PFSK-1 (cell line): Measurements from ENCODE around the gene MOV10.

Experiments
- FOXP2 ChIP-seq: optimal IDR thresholded peaks from 2 replicates; pipeline ENCODE3; 2011; ENCODE audit warnings: borderline replicate concordance, control low read depth, inconsistent platforms; ENCODE audit not compliant: insufficient read depth; ENCODE audit errors: extremely low read length, extremely low read depth
- POLR2AphosphoS5 ChIP-seq: IDR thresholded peaks from 2 replicates; pipeline ENCODE4 v1.6.1; 2012; ENCODE audit warnings: low read depth, mild to moderate bottlenecking, control low read depth, low read length, moderate library complexity
- SIN3A ChIP-seq: IDR thresholded peaks from 2 replicates; pipeline ENCODE4 v1.6.1; 2012; ENCODE audit warnings: mild to moderate bottlenecking, low read length, moderate library complexity, borderline replicate concordance; ENCODE audit not compliant: insufficient read depth
- TAF1 ChIP-seq: IDR thresholded peaks from 2 replicates; pipeline ENCODE4 v1.6.1; 2012; ENCODE audit warnings: low read length, control low read depth, borderline replicate concordance; ENCODE audit not compliant: insufficient read depth
- TF ChIP-seq, protein P1 (sequence below), 2 experiments: IDR thresholded peaks; 2 replicates each; pipeline versions ENCODE4 v1.6.1 to v1.8.0; 2011 to 2012; ENCODE audit warnings: low read depth in 2 of 2, low read length in 2 of 2, control low read depth in 1 of 2, inconsistent platforms in 1 of 2, mild to moderate bottlenecking in 1 of 2, moderate library complexity in 1 of 2; ENCODE audit not compliant: insufficient read depth in 1 of 2

Gene MOV10

DNA sequence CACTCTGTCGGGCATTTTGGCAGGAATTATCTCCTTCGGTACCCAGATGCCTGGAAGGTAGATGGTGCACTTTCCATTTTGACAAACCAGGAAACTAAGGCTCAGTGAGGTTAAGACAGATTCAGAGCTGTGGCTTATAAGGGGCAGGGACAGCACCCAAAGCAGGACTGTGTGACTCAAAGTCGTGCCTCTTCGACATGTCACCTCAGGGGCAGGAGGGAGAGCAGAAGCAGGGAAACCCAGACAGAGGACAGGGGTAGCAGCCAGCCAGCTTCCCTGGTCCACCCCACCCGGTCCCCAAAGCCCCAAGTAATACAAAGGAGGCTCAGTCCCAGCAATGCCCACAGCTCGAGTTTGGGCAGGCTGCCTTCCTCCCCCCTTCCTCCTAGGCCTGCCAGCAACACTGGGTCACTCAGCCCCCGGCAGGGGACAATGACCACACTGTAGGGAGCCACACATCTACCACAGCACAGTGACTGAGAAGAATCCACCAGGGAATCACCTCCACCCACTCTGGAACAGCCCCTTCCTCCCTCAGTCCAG lies 30.0 kb downstream of the MOV10 start:
- TF ChIP-seq, protein P1, sequence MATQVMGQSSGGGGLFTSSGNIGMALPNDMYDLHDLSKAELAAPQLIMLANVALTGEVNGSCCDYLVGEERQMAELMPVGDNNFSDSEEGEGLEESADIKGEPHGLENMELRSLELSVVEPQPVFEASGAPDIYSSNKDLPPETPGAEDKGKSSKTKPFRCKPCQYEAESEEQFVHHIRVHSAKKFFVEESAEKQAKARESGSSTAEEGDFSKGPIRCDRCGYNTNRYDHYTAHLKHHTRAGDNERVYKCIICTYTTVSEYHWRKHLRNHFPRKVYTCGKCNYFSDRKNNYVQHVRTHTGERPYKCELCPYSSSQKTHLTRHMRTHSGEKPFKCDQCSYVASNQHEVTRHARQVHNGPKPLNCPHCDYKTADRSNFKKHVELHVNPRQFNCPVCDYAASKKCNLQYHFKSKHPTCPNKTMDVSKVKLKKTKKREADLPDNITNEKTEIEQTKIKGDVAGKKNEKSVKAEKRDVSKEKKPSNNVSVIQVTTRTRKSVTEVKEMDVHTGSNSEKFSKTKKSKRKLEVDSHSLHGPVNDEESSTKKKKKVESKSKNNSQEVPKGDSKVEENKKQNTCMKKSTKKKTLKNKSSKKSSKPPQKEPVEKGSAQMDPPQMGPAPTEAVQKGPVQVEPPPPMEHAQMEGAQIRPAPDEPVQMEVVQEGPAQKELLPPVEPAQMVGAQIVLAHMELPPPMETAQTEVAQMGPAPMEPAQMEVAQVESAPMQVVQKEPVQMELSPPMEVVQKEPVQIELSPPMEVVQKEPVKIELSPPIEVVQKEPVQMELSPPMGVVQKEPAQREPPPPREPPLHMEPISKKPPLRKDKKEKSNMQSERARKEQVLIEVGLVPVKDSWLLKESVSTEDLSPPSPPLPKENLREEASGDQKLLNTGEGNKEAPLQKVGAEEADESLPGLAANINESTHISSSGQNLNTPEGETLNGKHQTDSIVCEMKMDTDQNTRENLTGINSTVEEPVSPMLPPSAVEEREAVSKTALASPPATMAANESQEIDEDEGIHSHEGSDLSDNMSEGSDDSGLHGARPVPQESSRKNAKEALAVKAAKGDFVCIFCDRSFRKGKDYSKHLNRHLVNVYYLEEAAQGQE (IDR thresholded peaks at IDR 0.05; ENCODE audit: insufficient read depth in 1 of 2, low read depth in 2 of 2, low read length in 2 of 2) = no peak
- TF ChIP-seq SIN3A (no peak), POLR2AphosphoS5 (no peak), FOXP2 (no peak), TAF1 (no peak)

DNA sequence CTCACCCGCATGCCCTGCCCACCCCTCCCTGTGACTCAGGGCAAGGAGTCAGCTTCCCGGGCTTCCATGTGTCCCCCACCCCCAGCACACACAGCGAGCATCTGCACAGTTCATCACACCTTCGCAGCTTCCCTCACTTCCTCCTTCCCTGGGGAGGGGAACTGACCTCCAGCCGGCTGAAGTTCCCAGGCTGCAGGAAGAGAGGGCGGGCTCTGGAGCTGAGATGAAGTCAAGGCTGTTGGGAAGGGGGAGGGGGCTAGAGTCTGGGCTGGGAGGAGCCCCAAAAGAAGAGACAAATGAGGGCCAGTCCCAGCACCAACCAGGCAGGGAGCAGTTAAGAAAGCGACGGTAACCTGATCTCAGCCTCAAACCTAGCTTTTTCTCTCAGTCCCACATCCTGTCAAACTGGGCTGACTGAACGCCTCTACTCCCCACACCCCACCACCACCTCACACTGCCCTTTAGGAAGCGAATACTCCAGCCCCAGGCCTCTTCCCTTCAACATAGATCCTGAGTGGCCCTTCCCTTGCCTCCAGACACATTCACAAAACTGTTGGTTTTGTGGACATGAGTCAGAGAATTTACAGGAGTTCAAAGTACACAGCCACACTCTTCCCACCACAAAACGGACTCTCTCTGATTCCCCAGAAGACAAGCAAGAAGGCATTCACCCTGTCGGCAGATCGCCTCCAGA lies 30.6 kb downstream of the MOV10 start:
- TF ChIP-seq POLR2AphosphoS5 = peak; percentile 96
- no peak for TF ChIP-seq FOXP2
- TF ChIP-seq, protein P1 (IDR thresholded peaks at IDR 0.05; ENCODE audit: insufficient read depth in 1 of 2, low read depth in 2 of 2, low read length in 2 of 2) = 0 out of 4 replicates have a peak, but pooled peaks of 1 of the 2 experiments have one; percentile 5
- peak; percentile 86; the same call in 1 of the 2 replicates for TF ChIP-seq SIN3A
- peak; percentile 98 for TF ChIP-seq TAF1

DNA sequence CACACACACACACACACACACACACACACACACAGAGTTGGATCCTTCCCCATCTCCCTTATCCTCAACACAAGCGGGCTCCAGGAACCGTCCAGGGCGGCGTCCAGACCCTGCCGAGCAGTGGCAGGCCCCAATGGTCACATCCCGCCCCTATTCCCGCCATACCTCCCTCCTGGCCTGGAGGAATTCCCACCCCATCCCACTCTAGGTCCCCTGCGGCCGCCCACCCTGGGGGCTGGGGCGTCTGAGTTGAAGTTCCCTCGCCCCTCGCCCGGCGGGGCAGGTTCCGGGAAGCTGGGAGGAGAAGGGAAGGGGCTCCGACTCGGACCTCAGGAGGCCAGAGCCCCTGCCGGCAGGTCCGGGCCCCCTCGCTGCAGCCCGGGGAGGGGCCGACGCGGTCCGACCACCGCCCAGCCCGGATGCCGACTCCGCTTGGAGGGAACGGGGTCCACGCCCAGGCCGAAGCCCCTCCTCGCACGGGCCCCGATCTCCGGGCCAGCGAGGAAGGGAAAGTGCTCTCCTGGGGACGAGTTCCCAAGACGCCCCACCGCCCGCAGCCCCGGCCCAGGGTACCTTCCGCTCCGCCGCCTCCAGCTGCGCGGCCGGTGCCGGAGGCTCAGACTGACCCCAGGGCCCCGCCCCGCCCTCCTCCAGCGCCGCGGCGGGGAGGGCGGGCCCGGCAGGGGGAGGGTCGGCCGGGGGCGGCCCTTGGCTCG lies 32.2 kb downstream of the MOV10 start, which contains the start of gene RHOC:
TSS of gene RHOC (minus strand) at position 623 of the 716 bp plus-strand sequence. CDS start 3,328 bp downstream, outside the sequence.
- TF ChIP-seq SIN3A (peak; percentile 77; the same call in 1 of the 2 replicates), FOXP2 (no peak), TAF1 (peak; percentile 74; the same call in 1 of the 2 replicates), POLR2AphosphoS5 (peak; percentile 68)
- TF ChIP-seq, protein P1 (IDR thresholded peaks at IDR 0.05; ENCODE audit: insufficient read depth in 1 of 2, low read depth in 2 of 2, low read length in 2 of 2) = peak in 1 of 2 experiments; percentile 17; a peak in 1 of 4 replicates

DNA sequence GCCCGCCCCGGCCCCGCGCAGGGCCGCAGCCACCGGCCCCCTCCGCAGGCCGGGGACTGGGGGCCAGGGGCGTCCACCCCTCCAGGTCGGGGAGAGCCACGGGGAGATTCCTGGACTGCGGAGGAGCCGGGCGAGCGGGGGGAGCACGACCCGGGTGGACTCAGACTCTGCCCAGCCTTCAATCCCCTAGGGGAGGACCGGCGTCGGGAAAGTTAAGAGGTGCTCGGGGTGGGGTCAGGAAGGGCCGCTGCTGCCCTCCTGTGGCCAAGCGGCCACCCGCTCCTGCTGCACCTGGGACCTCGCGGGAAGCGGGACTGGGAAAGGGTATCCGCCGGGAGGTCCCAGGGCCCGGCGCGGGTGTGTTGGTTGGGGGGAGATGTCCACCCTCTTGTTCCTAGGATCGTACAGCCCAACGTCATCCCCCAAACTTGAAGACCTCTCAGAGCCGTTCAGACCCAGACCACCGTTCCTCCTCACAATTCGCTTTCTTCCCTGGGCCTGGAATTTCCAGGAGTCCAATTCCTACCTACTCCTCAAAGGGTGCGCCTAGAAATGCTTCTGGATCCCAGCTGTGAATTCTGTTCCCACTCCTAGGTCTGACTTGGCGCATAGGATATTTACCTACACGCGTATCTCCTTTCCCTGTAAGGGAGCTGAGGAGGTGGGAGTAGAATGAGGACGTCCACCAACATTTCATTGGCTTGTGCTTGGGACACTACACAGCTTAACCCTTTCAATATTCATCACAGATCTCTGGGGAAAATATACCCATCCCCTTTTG lies 33.0 kb downstream of the MOV10 start:
- TF ChIP-seq POLR2AphosphoS5 (peak; percentile 60; the same call in 1 of the 2 replicates), SIN3A (no peak), FOXP2 (no peak), TAF1 (no peak)
- TF ChIP-seq, protein P1 (IDR thresholded peaks at IDR 0.05; ENCODE audit: insufficient read depth in 1 of 2, low read depth in 2 of 2, low read length in 2 of 2) = no peak; a peak in 1 of 4 replicates
